CD4-positive, alpha-beta T cell treated with Interleukin-17A for 4 hours (primary cell): ENCODE results near the gene MLX.
"Not testable (repeated sequence)": the region's sequence is repeated elsewhere in the genome, so short reads cannot be mapped to it uniquely, and the experiment has no call there.

Source experiments
- DNase-seq: peaks from one replicate; pipeline ENCODE4 v3.0.0-alpha.2; 2020; ENCODE audit warnings: mixed read lengths

The MLX gene

GRCh38 chr17:42555961-42556617, 10.8 kb upstream of the MLX start:
- DNase-seq: not testable (repeated sequence)

- DNase-seq: no peak
Observed at GRCh38 chr17:42559075-42559474, 7.8 kb upstream of the MLX start.

- no peak for DNase-seq
Observed at GRCh38 chr17:42560246-42560645, 6.7 kb upstream of the MLX start.

GRCh38 chr17:42561897-42562387, 5.0 kb upstream of the MLX start, which contains the start of gene COASY:
Gene COASY, plus strand, starts transcription at chr17:42562148. Its CDS starts 475 bp downstream, at chr17:42562623.
- DNase-seq: peak; percentile 92

DNA sequence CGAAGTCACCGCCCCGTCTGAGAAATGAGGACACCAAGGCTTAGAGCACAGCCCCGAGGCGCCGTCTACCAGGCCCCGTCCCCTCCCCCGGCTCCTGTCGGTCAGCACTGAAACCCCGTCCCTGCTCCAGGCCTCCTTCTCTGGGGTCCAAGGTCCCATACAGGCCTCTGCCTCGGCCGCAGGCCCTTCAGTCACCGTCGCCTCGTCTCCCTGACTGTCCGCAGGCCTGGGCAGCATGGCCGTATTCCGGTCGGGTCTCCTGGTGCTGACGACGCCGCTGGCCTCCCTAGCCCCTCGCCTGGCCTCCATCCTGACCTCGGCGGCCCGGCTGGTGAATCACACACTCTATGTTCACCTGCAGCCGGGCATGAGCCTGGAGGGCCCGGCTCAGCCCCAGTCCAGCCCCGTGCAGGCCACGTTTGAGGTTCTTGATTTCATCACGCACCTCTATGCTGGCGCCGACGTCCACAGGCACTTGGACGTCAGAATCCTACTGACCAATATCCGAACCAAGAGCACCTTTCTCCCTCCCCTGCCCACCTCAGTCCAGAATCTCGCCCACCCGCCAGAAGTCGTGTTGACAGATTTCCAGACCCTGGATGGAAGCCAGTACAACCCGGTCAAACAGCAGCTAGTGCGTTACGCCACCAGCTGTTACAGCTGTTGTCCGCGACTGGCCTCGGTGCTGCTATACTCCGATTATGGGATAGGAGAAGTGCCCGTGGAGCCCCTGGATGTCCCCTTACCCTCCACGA, 4.3 kb upstream of the MLX start:
- no peak for DNase-seq

DNA sequence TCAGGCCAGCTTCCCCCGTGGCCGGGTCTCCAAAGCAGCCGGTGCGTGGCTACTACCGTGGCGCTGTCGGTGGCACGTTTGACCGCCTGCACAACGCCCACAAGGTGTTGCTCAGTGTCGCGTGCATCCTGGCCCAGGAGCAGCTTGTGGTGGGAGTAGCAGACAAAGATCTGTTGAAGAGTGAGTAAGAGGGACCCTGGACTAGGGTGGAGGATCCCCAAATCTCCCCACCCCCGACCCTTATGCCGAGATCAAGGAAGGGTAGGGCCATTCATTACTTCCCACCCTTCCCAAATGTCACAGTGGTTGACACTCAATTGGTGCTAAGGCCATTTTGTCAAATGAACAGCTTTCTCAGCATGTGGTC, 3.8 kb upstream of the MLX start:
- DNase-seq: no peak

- DNase-seq: no peak
Observed at GRCh38 chr17:42563543-42563942, 3.4 kb upstream of the MLX start.

GRCh38 chr17:42563950-42564349, 3.0 kb upstream of the MLX start:
- DNase-seq: no peak

- no peak for DNase-seq
Observed at GRCh38 chr17:42564815-42565522, 1.9 kb upstream of the MLX start.

DNA sequence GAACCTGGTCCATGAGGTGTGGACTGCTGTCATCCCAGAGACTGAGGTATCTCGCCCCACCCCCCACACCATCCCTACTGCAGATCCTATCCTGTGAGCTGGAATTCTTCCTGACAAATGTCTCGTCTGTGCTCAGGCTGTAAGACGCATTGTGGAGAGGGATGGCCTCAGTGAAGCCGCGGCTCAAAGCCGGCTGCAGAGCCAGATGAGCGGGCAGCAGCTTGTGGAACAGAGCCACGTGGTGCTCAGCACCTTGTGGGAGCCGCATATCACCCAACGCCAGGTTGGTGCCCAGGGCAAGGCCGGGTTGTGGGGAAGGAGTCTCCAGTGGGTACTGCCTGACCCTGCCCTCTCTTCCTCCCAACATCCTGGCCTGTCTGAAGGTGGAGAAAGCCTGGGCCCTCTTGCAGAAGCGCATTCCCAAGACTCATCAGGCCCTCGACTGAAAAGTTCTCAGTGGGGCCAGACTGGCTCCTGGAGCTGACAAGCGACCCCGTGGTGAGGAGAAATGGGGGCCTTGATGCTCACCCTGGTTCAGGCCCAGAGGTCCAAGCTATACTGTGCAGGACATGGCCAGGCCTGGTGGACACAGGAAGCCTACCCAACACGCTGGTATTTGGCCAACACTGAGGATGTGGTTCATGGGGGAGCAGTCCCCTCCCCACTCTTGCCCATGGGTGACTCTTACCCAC, 1.2 kb upstream of the MLX start:
- DNase-seq: no peak

- no peak for DNase-seq
Observed at GRCh38 chr17:42566215-42566882, 551 bp upstream of the MLX start.

GRCh38 chr17:42568341-42569111, 1.6 kb downstream of the MLX start:
- no peak for DNase-seq

- DNase-seq: no peak
Observed at GRCh38 chr17:42571435-42572225, 4.7 kb downstream of the MLX start.

DNA sequence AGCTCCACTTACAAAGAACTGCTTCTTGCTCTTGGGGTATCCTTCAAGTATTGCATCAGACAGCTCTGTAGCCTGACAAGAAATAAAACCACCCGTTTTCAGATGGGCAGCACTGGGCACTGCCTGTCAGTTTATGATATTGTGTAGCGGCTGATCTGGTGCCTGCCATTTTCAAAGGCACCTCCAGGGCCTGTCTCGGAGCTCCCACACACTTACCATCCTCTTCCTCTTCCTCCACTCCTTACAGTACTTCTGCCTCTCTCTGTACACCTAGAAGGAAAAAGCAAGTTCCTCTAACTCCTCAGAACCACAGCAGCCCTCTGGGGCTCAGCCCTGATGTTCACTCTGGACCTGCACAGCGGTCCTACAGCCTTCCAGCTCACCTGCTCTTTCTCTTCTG, 6.2 kb downstream of the MLX start:
- no peak for DNase-seq

- no peak for DNase-seq
Observed at GRCh38 chr17:42574463-42574862, 7.6 kb downstream of the MLX start.

DNA sequence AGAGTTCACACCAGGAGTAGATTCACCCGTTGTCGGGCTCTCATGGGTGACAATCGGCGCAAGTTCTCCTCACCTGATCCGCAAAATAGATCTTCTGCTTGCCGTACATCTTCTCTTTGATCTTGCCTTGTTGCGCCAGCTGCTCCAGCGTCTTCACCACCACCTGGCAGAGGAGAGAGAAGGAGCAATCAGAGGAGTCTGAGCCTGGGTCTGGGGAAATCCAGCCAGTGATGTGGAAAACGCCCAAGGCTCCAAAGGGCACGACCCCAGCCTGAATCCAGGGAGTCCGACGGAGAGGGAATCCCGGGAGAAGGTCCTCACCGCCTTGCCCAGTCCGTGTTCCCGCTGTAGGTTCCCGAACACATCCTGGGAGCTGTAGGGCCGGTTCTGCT, 10.2 kb downstream of the MLX start:
- DNase-seq: no peak

- DNase-seq: peak; percentile 93
Observed at GRCh38 chr17:42577532-42578281, 10.8 kb downstream of the MLX start, which contains the start of gene PSMC3IP. Gene PSMC3IP, minus strand, starts transcription at chr17:42577729. Its CDS starts 43 bp downstream, at chr17:42577686.

DNA sequence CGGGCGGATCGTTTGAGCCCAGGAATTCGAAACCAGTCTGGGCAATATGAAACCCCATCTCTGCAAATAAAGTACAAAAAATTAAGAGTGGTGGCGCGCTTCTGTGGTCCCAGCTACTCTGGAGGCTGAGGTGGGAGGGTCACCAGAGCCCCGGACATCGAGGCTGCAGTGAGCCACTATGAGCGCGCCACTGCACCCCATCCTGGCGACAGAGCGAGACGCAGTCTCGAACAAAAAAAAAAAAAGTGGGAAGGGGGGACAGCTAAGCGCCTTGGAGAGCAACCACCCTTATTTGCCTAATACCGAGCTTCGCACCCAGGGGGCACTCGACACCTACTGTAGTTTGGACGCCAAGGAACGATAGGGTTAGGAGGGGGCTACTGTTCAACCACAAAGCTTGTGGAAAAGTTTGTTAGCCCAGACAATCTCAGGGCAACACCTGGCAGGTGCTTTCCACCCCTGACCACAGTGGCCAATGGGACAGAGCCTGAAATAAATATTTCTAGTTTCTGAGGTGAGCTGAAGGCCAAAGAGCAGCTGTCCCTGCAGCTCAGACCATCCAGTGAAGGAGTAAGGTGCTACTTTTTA, 11.5 kb downstream of the MLX start:
- DNase-seq: peak; percentile 73

GRCh38 chr17:42579794-42580551, 13.1 kb downstream of the MLX start:
- DNase-seq: no peak
